HepG2 (cell line): Measurements from ENCODE around the gene UNC119B. TPM values are rescaled to one million over a fixed set of nuclear protein-coding genes. Genes with fewer than 3 reads are reported as not detected.

Source experiments
- BHLHE40 ChIP-seq: IDR thresholded peaks from 2 replicates; pipeline ENCODE4 v1.6.1; 2011; ENCODE audit warnings: low read length, improper control_type of control experiment
- BORCS8-MEF2B ChIP-seq: sonication (generic); formaldehyde crosslinking; IDR thresholded peaks from 2 replicates; pipeline ENCODE4 v1.8.0; 2022; ENCODE audit warnings: mild to moderate bottlenecking, missing genetic modification reagents
- HOXA3 ChIP-seq: sonication (generic); formaldehyde crosslinking; IDR thresholded peaks from 2 replicates; pipeline ENCODE4 v1.5.0; 2020; ENCODE audit warnings: missing genetic modification reagents
- KDM4B ChIP-seq: sonication (generic); formaldehyde crosslinking; IDR thresholded peaks from 2 replicates; pipeline ENCODE4 v1.4.0; 2020; ENCODE audit warnings: missing genetic modification reagents
- LCORL ChIP-seq, 2 experiments: fragments of 450-650 bp in 1 of 2; sonication (generic) in 1 of 2; formaldehyde crosslinking in 1 of 2; IDR thresholded peaks; 2 replicates each; pipeline versions ENCODE4 v1.5.0 to v1.6.1; 2017 to 2020; ENCODE audit warnings: antibody characterized with exemption in 1 of 2, missing genetic modification reagents in 1 of 2
- MEF2D ChIP-seq: sonication (generic); formaldehyde crosslinking; IDR thresholded peaks from 2 replicates; pipeline ENCODE4 v1.5.1; 2020; ENCODE audit warnings: mild to moderate bottlenecking, missing genetic modification reagents
- NR2F6 ChIP-seq, 2 experiments: IDR thresholded peaks; 2 replicates each; pipeline ENCODE4 v1.6.1; 2016; ENCODE audit warnings: antibody characterized with exemption in 1 of 2, mild to moderate bottlenecking in 1 of 2
- POLR2G ChIP-seq: fragments of 200-400 bp; formaldehyde crosslinking; IDR thresholded peaks from 2 replicates; pipeline ENCODE4 v1.6.1; 2018; ENCODE audit warnings: mild to moderate bottlenecking, low read depth, low read length, moderate library complexity
- SIN3A ChIP-seq: IDR thresholded peaks from 2 replicates; pipeline ENCODE4 v1.6.1; 2011; ENCODE audit warnings: low read depth, mild to moderate bottlenecking, control low read depth, low read length, borderline replicate concordance
- ZFP1 ChIP-seq: IDR thresholded peaks from 2 replicates; pipeline ENCODE4 v1.6.1; 2016
- ZNF709 ChIP-seq: sonication (generic); formaldehyde crosslinking; IDR thresholded peaks from 2 replicates; pipeline ENCODE4 v1.5.0; 2020; ENCODE audit warnings: mild to moderate bottlenecking, missing genetic modification reagents
- ZNF737 ChIP-seq: sonication (generic); formaldehyde crosslinking; IDR thresholded peaks from 2 replicates; pipeline ENCODE4 v1.5.0; 2020; ENCODE audit warnings: missing genetic modification reagents, mild to moderate bottlenecking, borderline replicate concordance
- ZNF75D ChIP-seq: sonication (generic); formaldehyde crosslinking; IDR thresholded peaks from 2 replicates; pipeline ENCODE4 v1.8.1; 2023; ENCODE audit warnings: missing genetic modification reagents, mild to moderate bottlenecking, borderline replicate concordance
- ZNF777 ChIP-seq: sonication (generic); formaldehyde crosslinking; IDR thresholded peaks from 2 replicates; pipeline ENCODE4 v1.4.0; 2020; ENCODE audit warnings: missing genetic modification reagents
- polyA plus RNA-seq, 8 experiments: library from polyadenylated mRNA; depleted of rRNA in 3 of 8; stranded (reverse) in 7 of 8; unstranded in 1 of 8; fragments of >200 nt; fragmentation: Illumina TruSeq in 4 of 8; extraction: Trizol in 4 of 8; gene quantifications; 2 replicates each; pipeline versions ENCODE4 v1.2.1 to v1.2.3, GENCODE V29; 2011 to 2016; ENCODE audit warnings: low read depth in 4 of 8, missing spikeins in 1 of 8, mixed read lengths in 1 of 8; ENCODE audit not compliant: insufficient read depth in 1 of 8
- total RNA-seq, 5 experiments: library from RNA; depleted of rRNA; stranded (reverse); fragments of >200 nt; fragmentation: Illumina TruSeq; extraction: Trizol; gene quantifications; 2 replicates each; pipeline ENCODE4 v1.2.3, GENCODE V29; 2016; ENCODE audit warnings: low read depth in 1 of 5
- TF ChIP-seq, protein P1 (sequence below): sonication (generic); formaldehyde crosslinking; IDR thresholded peaks from 2 replicates; pipeline ENCODE4 v1.5.1; 2020; ENCODE audit warnings: mild to moderate bottlenecking, moderate library complexity, missing genetic modification reagents
- TF ChIP-seq, protein P2 (sequence below): sonication (generic); formaldehyde crosslinking; IDR thresholded peaks from 2 replicates; pipeline ENCODE4 v1.5.1; 2020; ENCODE audit warnings: missing genetic modification reagents, mild to moderate bottlenecking, borderline replicate concordance
- TF ChIP-seq, protein P3 (sequence below): sonication (generic); formaldehyde crosslinking; IDR thresholded peaks from 2 replicates; pipeline ENCODE4 v1.8.0; 2022; ENCODE audit warnings: missing genetic modification reagents, mild to moderate bottlenecking, inconsistent platforms, borderline replicate concordance
- TF ChIP-seq, protein P4 (sequence below): sonication (generic); formaldehyde crosslinking; IDR thresholded peaks from 2 replicates; pipeline ENCODE4 v1.4.0; 2020; ENCODE audit warnings: missing genetic modification reagents
- TF ChIP-seq, protein P5 (sequence below): sonication (generic); formaldehyde crosslinking; IDR thresholded peaks from 2 replicates; pipeline ENCODE4 v1.5.0; 2020; ENCODE audit warnings: mild to moderate bottlenecking, low read depth, missing genetic modification reagents, borderline replicate concordance

The UNC119B gene
- total and polyA plus RNA-seq, 2 of the 13 experiments (the other 11 are each of a cell fraction or from before 2014, with no cell fraction given), result 19.6 to 19.7 TPM

DNA sequence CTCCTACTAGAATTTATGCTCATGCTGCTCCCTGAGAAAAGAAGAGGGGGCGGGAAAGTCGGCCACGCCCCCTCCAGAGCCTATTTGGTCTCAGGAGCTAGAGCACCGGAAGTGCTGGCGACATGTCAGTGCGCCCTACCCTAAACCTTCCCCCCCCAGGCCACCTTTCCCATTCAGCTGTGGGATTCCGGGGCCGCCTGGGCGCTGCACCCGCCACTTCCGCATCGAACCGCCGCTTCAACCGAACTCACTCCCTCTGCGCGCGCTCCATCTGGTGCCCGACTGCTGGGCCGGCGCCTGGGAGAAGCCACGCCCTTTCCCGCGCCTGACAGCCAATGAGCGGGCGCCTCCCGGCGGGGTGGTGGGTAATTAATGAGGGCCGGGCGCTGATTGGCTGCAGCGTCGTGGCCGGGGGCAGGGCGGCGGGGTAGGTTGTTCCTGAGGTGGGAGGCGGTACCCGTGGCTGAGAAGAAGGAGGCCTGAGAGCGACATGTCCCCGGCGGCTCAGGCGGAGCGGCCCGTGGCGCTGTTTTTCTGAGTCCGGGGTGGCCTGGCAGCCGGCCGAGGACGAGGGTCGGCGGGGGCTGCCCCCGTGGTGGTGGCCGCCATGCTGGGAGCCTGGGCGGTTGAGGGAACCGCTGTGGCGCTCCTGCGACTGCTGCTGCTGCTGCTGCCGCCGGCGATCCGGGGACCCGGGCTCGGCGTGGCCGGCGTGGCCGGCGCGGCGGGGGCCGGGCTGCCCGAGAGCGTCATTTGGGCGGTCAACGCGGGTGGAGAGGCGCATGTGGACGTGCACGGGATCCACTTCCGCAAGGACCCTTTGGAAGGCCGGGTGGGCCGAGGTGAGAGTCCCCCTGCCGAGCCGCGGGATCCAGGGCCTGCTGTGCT lies 23.3 kb upstream of the UNC119B start, which contains the start of gene MLEC (continued):
- TF ChIP-seq NR2F6 (IDR thresholded peaks at IDR 0.05) (no peak), NR2F6 (CRISPR knock-in tag; IDR thresholded peaks at IDR 0.05) (peak; percentile 37; the same call in 1 of the 2 replicates), HOXA3 (CRISPR knock-in tag) (peak; percentile 82), ZNF777 (peak; percentile 52), ZNF75D (CRISPR knock-in tag) (no peak), SIN3A (peak; percentile 86; the same call in 1 of the 2 replicates), ZNF737 (CRISPR knock-in tag) (no peak), POLR2G (peak; percentile 77), BORCS8-MEF2B (CRISPR knock-in tag) (peak; percentile 63), KDM4B (peak; percentile 28; the same call in 1 of the 2 replicates), BHLHE40 (0 out of 2 replicates have a peak, but pooled peaks have one; percentile 15), ZFP1 (0 out of 2 replicates have a peak, but pooled peaks have one; percentile 48), ZNF709 (no peak), MEF2D (CRISPR knock-in tag) (peak; percentile 45; the same call in 1 of the 2 replicates), LCORL (IDR thresholded peaks at IDR 0.05) (no peak), LCORL (CRISPR knock-in tag; IDR thresholded peaks at IDR 0.05) (peak; percentile 72)
- TF ChIP-seq, protein P1, sequence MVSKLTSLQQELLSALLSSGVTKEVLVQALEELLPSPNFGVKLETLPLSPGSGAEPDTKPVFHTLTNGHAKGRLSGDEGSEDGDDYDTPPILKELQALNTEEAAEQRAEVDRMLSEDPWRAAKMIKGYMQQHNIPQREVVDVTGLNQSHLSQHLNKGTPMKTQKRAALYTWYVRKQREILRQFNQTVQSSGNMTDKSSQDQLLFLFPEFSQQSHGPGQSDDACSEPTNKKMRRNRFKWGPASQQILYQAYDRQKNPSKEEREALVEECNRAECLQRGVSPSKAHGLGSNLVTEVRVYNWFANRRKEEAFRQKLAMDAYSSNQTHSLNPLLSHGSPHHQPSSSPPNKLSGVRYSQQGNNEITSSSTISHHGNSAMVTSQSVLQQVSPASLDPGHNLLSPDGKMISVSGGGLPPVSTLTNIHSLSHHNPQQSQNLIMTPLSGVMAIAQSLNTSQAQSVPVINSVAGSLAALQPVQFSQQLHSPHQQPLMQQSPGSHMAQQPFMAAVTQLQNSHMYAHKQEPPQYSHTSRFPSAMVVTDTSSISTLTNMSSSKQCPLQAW (CRISPR knock-in tag), result peak; percentile 86
- TF ChIP-seq, protein P2, sequence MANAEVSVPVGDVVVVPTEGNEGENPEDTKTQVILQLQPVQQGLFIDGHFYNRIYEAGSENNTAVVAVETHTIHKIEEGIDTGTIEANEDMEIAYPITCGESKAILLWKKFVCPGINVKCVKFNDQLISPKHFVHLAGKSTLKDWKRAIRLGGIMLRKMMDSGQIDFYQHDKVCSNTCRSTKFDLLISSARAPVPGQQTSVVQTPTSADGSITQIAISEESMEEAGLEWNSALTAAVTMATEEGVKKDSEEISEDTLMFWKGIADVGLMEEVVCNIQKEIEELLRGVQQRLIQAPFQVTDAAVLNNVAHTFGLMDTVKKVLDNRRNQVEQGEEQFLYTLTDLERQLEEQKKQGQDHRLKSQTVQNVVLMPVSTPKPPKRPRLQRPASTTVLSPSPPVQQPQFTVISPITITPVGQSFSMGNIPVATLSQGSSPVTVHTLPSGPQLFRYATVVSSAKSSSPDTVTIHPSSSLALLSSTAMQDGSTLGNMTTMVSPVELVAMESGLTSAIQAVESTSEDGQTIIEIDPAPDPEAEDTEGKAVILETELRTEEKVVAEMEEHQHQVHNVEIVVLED (CRISPR knock-in tag), result peak; percentile 72; the same call in 1 of the 2 replicates
- TF ChIP-seq, protein P3, sequence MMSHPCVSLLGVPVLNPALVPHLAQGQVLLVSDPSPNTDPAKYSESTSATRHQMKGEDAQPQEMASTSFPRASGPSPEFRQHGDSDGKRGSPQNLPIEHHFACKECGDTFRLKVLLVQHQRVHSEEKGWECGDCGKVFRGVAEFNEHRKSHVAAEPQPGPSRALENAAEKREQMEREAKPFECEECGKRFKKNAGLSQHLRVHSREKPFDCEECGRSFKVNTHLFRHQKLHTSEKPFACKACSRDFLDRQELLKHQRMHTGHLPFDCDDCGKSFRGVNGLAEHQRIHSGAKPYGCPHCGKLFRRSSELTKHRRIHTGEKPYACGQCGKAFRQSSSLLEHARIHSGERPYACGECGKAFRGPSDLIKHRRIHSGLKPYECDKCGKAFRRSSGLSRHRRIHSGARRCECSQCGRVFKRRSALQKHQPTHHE (CRISPR knock-in tag), result peak; percentile 42; the same call in 1 of the 2 replicates
- TF ChIP-seq, protein P4, sequence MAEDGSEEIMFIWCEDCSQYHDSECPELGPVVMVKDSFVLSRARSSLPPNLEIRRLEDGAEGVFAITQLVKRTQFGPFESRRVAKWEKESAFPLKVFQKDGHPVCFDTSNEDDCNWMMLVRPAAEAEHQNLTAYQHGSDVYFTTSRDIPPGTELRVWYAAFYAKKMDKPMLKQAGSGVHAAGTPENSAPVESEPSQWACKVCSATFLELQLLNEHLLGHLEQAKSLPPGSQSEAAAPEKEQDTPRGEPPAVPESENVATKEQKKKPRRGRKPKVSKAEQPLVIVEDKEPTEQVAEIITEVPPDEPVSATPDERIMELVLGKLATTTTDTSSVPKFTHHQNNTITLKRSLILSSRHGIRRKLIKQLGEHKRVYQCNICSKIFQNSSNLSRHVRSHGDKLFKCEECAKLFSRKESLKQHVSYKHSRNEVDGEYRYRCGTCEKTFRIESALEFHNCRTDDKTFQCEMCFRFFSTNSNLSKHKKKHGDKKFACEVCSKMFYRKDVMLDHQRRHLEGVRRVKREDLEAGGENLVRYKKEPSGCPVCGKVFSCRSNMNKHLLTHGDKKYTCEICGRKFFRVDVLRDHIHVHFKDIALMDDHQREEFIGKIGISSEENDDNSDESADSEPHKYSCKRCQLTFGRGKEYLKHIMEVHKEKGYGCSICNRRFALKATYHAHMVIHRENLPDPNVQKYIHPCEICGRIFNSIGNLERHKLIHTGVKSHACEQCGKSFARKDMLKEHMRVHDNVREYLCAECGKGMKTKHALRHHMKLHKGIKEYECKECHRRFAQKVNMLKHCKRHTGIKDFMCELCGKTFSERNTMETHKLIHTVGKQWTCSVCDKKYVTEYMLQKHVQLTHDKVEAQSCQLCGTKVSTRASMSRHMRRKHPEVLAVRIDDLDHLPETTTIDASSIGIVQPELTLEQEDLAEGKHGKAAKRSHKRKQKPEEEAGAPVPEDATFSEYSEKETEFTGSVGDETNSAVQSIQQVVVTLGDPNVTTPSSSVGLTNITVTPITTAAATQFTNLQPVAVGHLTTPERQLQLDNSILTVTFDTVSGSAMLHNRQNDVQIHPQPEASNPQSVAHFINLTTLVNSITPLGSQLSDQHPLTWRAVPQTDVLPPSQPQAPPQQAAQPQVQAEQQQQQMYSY (CRISPR knock-in tag), result 0 out of 2 replicates have a peak, but pooled peaks have one; percentile 16
- TF ChIP-seq, protein P5, sequence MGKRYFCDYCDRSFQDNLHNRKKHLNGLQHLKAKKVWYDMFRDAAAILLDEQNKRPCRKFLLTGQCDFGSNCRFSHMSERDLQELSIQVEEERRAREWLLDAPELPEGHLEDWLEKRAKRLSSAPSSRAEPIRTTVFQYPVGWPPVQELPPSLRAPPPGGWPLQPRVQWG (CRISPR knock-in tag), result no peak
